ENCODE measurements around the gene IMPDH1. TPM values are rescaled to one million over a fixed set of nuclear protein-coding genes. Genes with fewer than 3 reads are reported as not detected.

The IMPDH1 gene
- total and polyA plus RNA-seq, 9 of the 15 experiments (the other 6 are each of a cell fraction or from before 2014, with no cell fraction given), result 0.80 to 118 (median 64.3) TPM

DNA sequence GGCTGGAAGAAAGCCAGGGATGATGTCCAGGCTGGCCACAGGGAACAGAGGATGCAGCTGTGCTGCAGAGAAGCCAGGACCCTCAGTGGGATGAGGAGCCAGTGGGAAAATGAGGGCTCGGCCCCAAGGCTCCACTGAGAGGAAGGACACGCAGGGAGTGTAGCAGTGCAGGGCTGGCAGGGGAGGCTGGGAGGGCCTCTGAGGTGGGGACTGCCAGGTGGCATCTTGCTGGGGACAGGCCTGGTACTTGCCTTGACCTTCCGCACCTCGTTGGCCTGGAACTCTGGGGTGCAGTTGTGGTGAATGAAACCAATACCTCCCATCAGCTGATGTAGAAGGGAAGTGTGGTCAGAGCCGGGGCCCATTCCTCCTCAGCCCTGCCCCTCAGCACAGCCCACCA, 9.2 kb downstream of the IMPDH1 start:
- H3K9me3 ChIP-seq (replicated peaks; ENCODE audit: control insufficient read depth, insufficient read depth, low read depth, low read length), result no peaks in the 10 kb centered on the region
- no peak overlapping the region for H3K27ac ChIP-seq (ENCODE audit: extremely low read depth, low read depth, low read length)
- ChIA-PET POLR2A (interaction anchor here (0.7 kb wide), 1 partner anchor 9 kb away, joined by 3 read pairs; the partner anchor contains the start of gene IMPDH1), CTCF (ENCODE audit: low intra/inter-chr PET ratio) (interaction anchor here (8.2 kb wide), 1 partner anchor 25 kb away, joined by 134 read pairs; no protein-coding TSS in a partner anchor)
- FAIRE-seq (no peak), ATAC-seq (no peak), DNase-seq (ENCODE audit: extremely low read depth in 1 of 4, low spot score in 3 of 4) (no peak)
- H3K4me3 ChIP-seq, result no peak overlapping the region
- no peak overlapping the region for H3K4me2 ChIP-seq (ENCODE audit: insufficient read depth, low read length)
- H3K27me3 ChIP-seq (ENCODE audit: control insufficient read depth in 2 of 2, insufficient read depth in 2 of 2, low read length in 2 of 2), result no peaks in the 10 kb centered on the region
- no TSS peak for BruUV-seq (replicated peaks)
- H3K4me1 ChIP-seq (replicated peaks in 1 of 2; ENCODE audit: control insufficient read depth in 2 of 2, insufficient read depth in 2 of 2, low read length in 2 of 2), result peaks cover 18 to 23% of the 10 kb centered on the region in 2 experiments; a peak in 4 of 5 replicates
- TF ChIP-seq CREB1 (IDR thresholded peaks at IDR 0.05) (no peak), CREB1 (CRISPR knock-in tag; IDR thresholded peaks at IDR 0.05) (0 out of 2 replicates have a peak, but pooled peaks have one; percentile 11), ZKSCAN3 (CRISPR knock-in tag; IDR thresholded peaks at IDR 0.05) (no peak), RBFOX2 (IDR thresholded peaks at IDR 0.05; ENCODE audit: low read depth, low read length) (peak; percentile 46; the same call in 1 of the 2 replicates)
- H3K9me1 ChIP-seq (ENCODE audit: control insufficient read depth, insufficient read depth, low read length), result no peaks in the 10 kb centered on the region
- 91% methylated on average over 5 of the region's 5 CpGs for WGBS (ENCODE audit: insufficient coverage, low coverage, missing lambda C conversion rate)
- in situ Hi-C loops (cut with MboI), result no loop called here
- H3K9ac ChIP-seq (ENCODE audit: insufficient read depth in 1 of 2, low read depth in 2 of 2, low read length in 2 of 2), result peak overlapping the region in 1 of 2 experiments; percentile 5; a peak in 1 of 4 replicates
- intact Hi-C loops (cut with micrococcal nuclease), result no loop called here
- H4K20me1 ChIP-seq (replicated peaks; ENCODE audit: control insufficient read depth, insufficient read depth, low read length), result peaks cover 5% of the 10 kb centered on the region; the same call in 1 of the 2 replicates
- peaks cover 84% of the 10 kb centered on the region for H3K36me3 ChIP-seq (ENCODE audit: control insufficient read depth, insufficient read depth, low read length)
- peaks cover 22% of the 10 kb centered on the region for H3K79me2 ChIP-seq (ENCODE audit: control insufficient read depth, insufficient read depth, low read length)
- no peak overlapping the region for H2AFZ ChIP-seq (ENCODE audit: low read depth, low read length)

DNA sequence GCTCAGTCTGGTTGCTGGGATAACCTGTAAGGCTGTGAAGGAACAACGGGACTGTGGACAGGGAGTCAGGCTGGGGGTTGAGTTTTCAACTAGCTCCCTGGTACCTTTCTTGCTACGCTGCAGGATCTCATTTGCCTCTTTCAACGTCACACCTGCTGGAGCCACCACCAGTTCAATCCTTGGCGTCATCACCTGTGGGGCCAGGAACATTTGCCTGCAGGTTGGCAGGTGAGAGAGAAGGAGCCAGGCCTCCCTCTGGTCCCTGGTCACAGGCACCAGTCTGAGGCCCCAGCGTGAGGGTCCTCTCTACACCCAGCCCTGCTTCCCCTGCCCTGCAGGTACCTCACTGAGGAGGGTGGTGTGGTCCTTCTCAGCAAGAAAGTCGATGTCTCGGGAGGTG, 9.8 kb downstream of the IMPDH1 start:
- peaks cover 15 to 19% of the 10 kb centered on the region in 2 experiments; a peak in 4 of 5 replicates for H3K4me1 ChIP-seq (replicated peaks in 1 of 2; ENCODE audit: control insufficient read depth in 2 of 2, insufficient read depth in 2 of 2, low read length in 2 of 2)
- no peak for TF ChIP-seq PCBP2 (IDR thresholded peaks at IDR 0.05; ENCODE audit: low read depth, low read length, poor library complexity, severe bottlenecking)
- TF ChIP-seq RBM15 (IDR thresholded peaks at IDR 0.05; ENCODE audit: insufficient read depth, low read length), result no peak
- TF ChIP-seq KAT2B (IDR thresholded peaks at IDR 0.05; ENCODE audit: low read depth, low read length), result no peak
- no peak for FAIRE-seq
- H3K27me3 ChIP-seq (ENCODE audit: control insufficient read depth in 2 of 2, insufficient read depth in 2 of 2, low read length in 2 of 2), result no peaks in the 10 kb centered on the region
- H3K27ac ChIP-seq (ENCODE audit: extremely low read depth, low read depth, low read length), result no peak overlapping the region
- ATAC-seq, result no peak
- no peaks in the 10 kb centered on the region for H3K9me3 ChIP-seq (replicated peaks; ENCODE audit: control insufficient read depth, insufficient read depth, low read depth, low read length)
- H3K9me1 ChIP-seq (ENCODE audit: control insufficient read depth, insufficient read depth, low read length), result no peaks in the 10 kb centered on the region
- H2AFZ ChIP-seq (ENCODE audit: low read depth, low read length), result no peak overlapping the region
- in situ Hi-C loops (cut with MboI) (no loop called here), intact Hi-C loops (cut with micrococcal nuclease) (no loop called here)
- no peak overlapping the region for H3K4me3 ChIP-seq
- no peak for DNase-seq (ENCODE audit: extremely low read depth in 1 of 4, low spot score in 3 of 4)
- no TSS peak for BruUV-seq (replicated peaks)
- peaks cover 89% of the 10 kb centered on the region for H3K36me3 ChIP-seq (ENCODE audit: control insufficient read depth, insufficient read depth, low read length)
- H3K9ac ChIP-seq (ENCODE audit: insufficient read depth in 1 of 2, low read depth in 2 of 2, low read length in 2 of 2), result no peak overlapping the region
- CTCF ChIA-PET (ENCODE audit: low intra/inter-chr PET ratio), result interaction anchor here (8.2 kb wide), 1 partner anchor 26 kb away, joined by 134 read pairs; no protein-coding TSS in a partner anchor
- H3K4me2 ChIP-seq (ENCODE audit: insufficient read depth, low read length), result no peak overlapping the region
- H3K79me2 ChIP-seq (ENCODE audit: control insufficient read depth, insufficient read depth, low read length), result peaks cover 16% of the 10 kb centered on the region
- POLR2A ChIA-PET, result interaction anchor here (0.7 to 1.4 kb wide), 4 partner anchors 9 to 55 kb away, joined by 3 to 6 read pairs (median 4); no protein-coding TSS in a partner anchor
- WGBS (ENCODE audit: insufficient coverage, low coverage, missing lambda C conversion rate), result 93% methylated on average over 7 of the region's 7 CpGs
- peaks cover 5% of the 10 kb centered on the region; the same call in 1 of the 2 replicates for H4K20me1 ChIP-seq (replicated peaks; ENCODE audit: control insufficient read depth, insufficient read depth, low read length)
